Osteocyte (in vitro differentiated cells): ENCODE data around the gene NT5E. TPM values are rescaled to one million over a fixed set of nuclear protein-coding genes. Genes with fewer than 3 reads are reported as not detected.
"Not testable (repeated sequence)": the region's sequence is repeated elsewhere in the genome, so short reads cannot be mapped to it uniquely, and the experiment has no call there.

Source experiments
- DNase-seq: peaks from one replicate; pipeline ENCODE4 v3.0.0; 2021; ENCODE audit warnings: mixed read lengths; ENCODE audit not compliant: unreplicated experiment; ENCODE audit errors: extremely low spot score
- H3K27ac Mint-ChIP-seq: one replicate; pipeline ENCODE4 v1.8.0; 2021; ENCODE audit warnings: mild to moderate bottlenecking, mixed read lengths; ENCODE audit not compliant: unreplicated experiment
- H3K27me3 Mint-ChIP-seq: one replicate; pipeline ENCODE4 v1.8.0; 2021; ENCODE audit warnings: mixed read lengths; ENCODE audit not compliant: unreplicated experiment
- H3K36me3 Mint-ChIP-seq: one replicate; pipeline ENCODE4 v1.8.0; 2021; ENCODE audit warnings: mixed read lengths; ENCODE audit not compliant: unreplicated experiment
- H3K4me1 Mint-ChIP-seq: one replicate; pipeline ENCODE4 v1.8.0; 2021; ENCODE audit warnings: mixed read lengths; ENCODE audit not compliant: unreplicated experiment
- H3K4me3 Mint-ChIP-seq: one replicate; pipeline ENCODE4 v1.8.0; 2021; ENCODE audit warnings: mild to moderate bottlenecking, moderate library complexity, mixed read lengths; ENCODE audit not compliant: unreplicated experiment
- H3K9me3 Mint-ChIP-seq: one replicate; pipeline ENCODE4 v1.8.0; 2021; ENCODE audit warnings: mixed read lengths; ENCODE audit not compliant: unreplicated experiment
- total RNA-seq: library from RNA; stranded (reverse); gene quantifications from 2 replicates; pipeline ENCODE4 v1.2.1, GENCODE V29; 2021
- TF ChIP-seq, protein P1 (sequence below): fragments of 200-600 bp; sonication (generic); IDR thresholded peaks from 2 replicates; pipeline ENCODE4 v1.5.0; 2021; ENCODE audit warnings: antibody characterized with exemption, mild to moderate bottlenecking, moderate library complexity

Gene NT5E
- total RNA-seq, 1 donor from 2014 or later, result 197 TPM

DNA sequence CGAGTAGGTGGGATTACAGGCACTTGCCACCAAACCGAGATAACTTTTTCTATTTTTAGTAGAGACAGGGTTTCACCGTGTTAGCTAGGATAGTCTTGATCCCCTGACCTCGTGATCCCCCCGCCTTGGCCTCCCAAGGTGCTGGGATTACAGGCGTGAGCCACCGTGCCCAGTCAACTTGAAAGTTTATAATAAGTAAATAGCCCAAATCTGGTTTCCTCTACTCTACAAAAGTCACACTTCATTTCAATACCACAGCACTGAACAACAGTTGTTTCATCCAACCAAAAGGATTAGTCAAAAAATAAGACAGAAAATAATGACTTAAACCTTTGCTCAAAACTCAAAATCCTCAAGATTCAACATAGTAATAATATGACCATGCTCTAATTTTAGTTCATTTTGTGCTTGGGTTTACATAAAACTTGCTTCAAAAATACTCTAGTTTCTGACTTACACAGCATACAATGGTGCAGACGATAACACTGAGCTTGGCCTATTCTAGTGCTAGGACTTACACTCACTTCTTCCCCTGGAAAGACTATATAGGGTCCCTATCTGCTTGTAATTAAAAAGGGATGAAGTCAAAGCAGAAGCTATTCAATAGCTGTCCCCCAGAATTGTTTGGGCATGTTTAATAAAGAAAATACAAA, 56.7 kb downstream of the NT5E start:
- no peaks in the 10 kb centered on the region for H3K9me3 Mint-ChIP-seq
- DNase-seq, result no peak
- no peaks in the 10 kb centered on the region for H3K4me1 Mint-ChIP-seq
- H3K36me3 Mint-ChIP-seq, result peaks cover 41% of the 10 kb centered on the region
- H3K4me3 Mint-ChIP-seq, result no peak overlapping the region
- no peak overlapping the region for H3K27ac Mint-ChIP-seq
- no peaks in the 10 kb centered on the region for H3K27me3 Mint-ChIP-seq
- TF ChIP-seq, protein P1, sequence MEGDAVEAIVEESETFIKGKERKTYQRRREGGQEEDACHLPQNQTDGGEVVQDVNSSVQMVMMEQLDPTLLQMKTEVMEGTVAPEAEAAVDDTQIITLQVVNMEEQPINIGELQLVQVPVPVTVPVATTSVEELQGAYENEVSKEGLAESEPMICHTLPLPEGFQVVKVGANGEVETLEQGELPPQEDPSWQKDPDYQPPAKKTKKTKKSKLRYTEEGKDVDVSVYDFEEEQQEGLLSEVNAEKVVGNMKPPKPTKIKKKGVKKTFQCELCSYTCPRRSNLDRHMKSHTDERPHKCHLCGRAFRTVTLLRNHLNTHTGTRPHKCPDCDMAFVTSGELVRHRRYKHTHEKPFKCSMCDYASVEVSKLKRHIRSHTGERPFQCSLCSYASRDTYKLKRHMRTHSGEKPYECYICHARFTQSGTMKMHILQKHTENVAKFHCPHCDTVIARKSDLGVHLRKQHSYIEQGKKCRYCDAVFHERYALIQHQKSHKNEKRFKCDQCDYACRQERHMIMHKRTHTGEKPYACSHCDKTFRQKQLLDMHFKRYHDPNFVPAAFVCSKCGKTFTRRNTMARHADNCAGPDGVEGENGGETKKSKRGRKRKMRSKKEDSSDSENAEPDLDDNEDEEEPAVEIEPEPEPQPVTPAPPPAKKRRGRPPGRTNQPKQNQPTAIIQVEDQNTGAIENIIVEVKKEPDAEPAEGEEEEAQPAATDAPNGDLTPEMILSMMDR, result no peak

DNA sequence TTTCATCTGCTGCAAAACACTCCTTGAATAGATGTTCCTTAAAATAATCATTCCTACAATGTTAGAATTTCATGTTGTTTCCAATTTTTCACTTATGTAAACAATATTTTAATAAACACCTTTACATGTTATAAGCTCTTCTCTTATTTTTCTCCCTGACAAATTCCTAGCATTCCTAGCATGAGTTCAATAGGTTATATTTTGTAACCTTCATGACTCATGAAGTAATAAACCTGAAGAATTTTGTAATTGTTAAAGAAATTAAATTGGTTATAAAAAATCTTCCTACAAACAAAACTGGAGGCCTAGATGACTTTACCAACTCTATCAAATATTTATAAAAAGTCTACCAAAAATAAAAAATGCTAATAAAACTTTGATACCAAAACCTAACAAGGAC, 66.3 kb downstream of the NT5E start:
- H3K4me3 Mint-ChIP-seq, result no peak overlapping the region
- no peak overlapping the region for H3K27ac Mint-ChIP-seq
- peaks cover 48% of the 10 kb centered on the region for H3K36me3 Mint-ChIP-seq
- H3K4me1 Mint-ChIP-seq, result peaks cover 4% of the 10 kb centered on the region
- TF ChIP-seq, protein P1, result no peak
- H3K9me3 Mint-ChIP-seq, result no peaks in the 10 kb centered on the region
- H3K27me3 Mint-ChIP-seq, result no peaks in the 10 kb centered on the region
- DNase-seq, result no peak

DNA sequence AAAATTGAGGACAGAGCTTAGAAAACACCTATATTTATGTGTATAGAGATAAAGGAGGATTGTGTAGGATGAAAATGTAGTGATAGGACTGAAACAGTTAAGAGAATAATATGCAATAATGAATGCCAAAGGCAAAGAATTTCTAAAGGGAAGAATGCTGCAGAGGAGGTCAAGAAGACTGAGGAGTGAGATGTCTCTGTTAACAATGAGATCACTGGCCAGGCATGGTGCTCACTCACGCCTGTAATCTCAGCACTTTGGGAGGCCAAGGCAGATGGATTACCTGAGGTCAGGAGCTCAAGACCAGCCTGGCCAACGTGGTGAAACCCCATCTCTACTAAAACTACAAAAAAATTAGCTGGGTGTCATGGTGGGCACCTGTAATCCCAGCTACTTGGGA, 74.4 kb downstream of the NT5E start:
- not testable (repeated sequence) for H3K4me3 Mint-ChIP-seq, H3K9me3 Mint-ChIP-seq, H3K27ac Mint-ChIP-seq, H3K27me3 Mint-ChIP-seq, H3K4me1 Mint-ChIP-seq, DNase-seq
- H3K36me3 Mint-ChIP-seq, result peaks cover 55% of the 10 kb centered on the region

DNA sequence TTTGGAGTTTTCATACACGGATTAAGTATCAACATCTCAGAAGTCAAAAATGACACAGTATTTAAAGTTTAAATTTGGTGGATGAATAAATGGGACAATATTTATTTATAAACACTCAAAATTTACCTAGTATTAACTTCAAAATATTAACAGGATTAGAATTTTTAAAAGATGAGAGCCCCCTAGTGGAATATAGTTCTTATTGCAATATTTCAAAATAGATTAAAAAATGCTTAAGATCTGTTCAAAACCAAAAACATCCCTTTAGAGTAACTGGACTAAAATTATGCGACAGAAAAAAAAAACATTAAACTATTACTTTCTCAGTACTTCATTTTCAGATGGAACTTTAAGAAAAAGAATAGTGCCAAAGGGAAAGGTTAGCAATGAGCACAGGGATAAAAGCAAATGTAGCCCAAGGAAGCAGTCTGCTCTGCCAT, 87.2 kb downstream of the NT5E start:
- peaks cover 16% of the 10 kb centered on the region for H3K36me3 Mint-ChIP-seq
- no peaks in the 10 kb centered on the region for H3K9me3 Mint-ChIP-seq
- peak overlapping the region; percentile 55 for H3K27ac Mint-ChIP-seq
- no peaks in the 10 kb centered on the region for H3K27me3 Mint-ChIP-seq
- no peak for DNase-seq
- TF ChIP-seq, protein P1, result peak; percentile 59
- H3K4me3 Mint-ChIP-seq, result no peak overlapping the region
- peaks cover 4% of the 10 kb centered on the region for H3K4me1 Mint-ChIP-seq

DNA sequence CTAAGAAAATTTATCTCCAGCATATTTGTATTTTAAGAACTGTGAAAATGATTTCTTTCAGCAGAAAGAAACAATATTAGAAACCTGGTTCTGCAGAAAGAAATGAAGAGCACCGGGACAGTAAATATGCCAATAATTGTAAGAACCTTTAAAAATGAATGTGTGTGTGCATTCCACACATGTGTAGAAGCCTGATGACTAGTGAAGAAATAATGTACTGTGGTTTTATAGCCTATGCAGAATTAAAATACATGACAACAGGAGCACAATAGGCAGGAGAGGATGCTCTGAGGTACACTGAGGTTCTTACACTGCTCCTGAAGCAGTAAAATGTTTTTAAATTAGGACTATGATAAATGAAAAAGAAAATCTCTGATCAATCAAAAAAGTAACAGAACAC, 94.9 kb downstream of the NT5E start:
- H3K9me3 Mint-ChIP-seq, result peaks cover 5% of the 10 kb centered on the region
- no peak overlapping the region for H3K4me3 Mint-ChIP-seq
- TF ChIP-seq, protein P1, result no peak
- no peaks in the 10 kb centered on the region for H3K27me3 Mint-ChIP-seq
- no peak for DNase-seq
- H3K27ac Mint-ChIP-seq, result peak overlapping the region; percentile 29
- peaks cover 33% of the 10 kb centered on the region for H3K36me3 Mint-ChIP-seq
- peaks cover 2% of the 10 kb centered on the region for H3K4me1 Mint-ChIP-seq

Other genes starting within 250 kb of the NT5E start
- 87.2 and 106 TPM in 2 replicates for gene SNX14, start 143.8 kb downstream of the NT5E start, total RNA-seq
- gene SYNCRIP, start 192.8 kb downstream of the NT5E start, total RNA-seq, result 93.7 and 94.0 TPM in 2 replicates